ENCODE data around the gene DOP1B. TPM values are rescaled to one million over a fixed set of nuclear protein-coding genes. Genes with fewer than 3 reads are reported as not detected.

The DOP1B gene
- total RNA-seq, 4 donors from 2014 or later: 23.8 to 49.6 (median 34.8) TPM

- WGBS: 82% methylated on average over 5 of the region's 5 CpGs
- DNase-seq (ENCODE audit: low spot score in 2 of 2): no peak
- Histone ChIP-seq H3K4me3 (no peak overlapping the region), H3K4me1 (peaks cover 8% of the 10 kb centered on the region), H3K27ac (no peak overlapping the region), H3K27me3 (no peaks in the 10 kb centered on the region), H3K36me3 (peaks cover 29% of the 10 kb centered on the region), H3K9me3 (no peaks in the 10 kb centered on the region)
- no peak for TF ChIP-seq EP300 (IDR thresholded peaks at IDR 0.05)
- no peak for TF ChIP-seq POLR2A (IDR thresholded peaks at IDR 0.05)
- no peak for TF ChIP-seq POLR2AphosphoS5 (IDR thresholded peaks at IDR 0.05)
- no peak for TF ChIP-seq CTCF (IDR thresholded peaks at IDR 0.05)
These were observed 14.7 kb downstream of the DOP1B start for GRCh38 chr21:36171336-36171735.

- no peaks in the 10 kb centered on the region for H3K27me3 ChIP-seq
- DNase-seq (ENCODE audit: low spot score in 2 of 2): no peak
- no peak overlapping the region for H3K27ac ChIP-seq
- no peaks in the 10 kb centered on the region for H3K9me3 ChIP-seq
- TF ChIP-seq CTCF (IDR thresholded peaks at IDR 0.05): no peak
- no peak for TF ChIP-seq POLR2A (IDR thresholded peaks at IDR 0.05)
- TF ChIP-seq EP300 (IDR thresholded peaks at IDR 0.05): no peak
- TF ChIP-seq POLR2AphosphoS5 (IDR thresholded peaks at IDR 0.05): no peak
- WGBS: 70% methylated on average over 9 of the region's 9 CpGs
- peaks cover 24% of the 10 kb centered on the region for H3K36me3 ChIP-seq
- peaks cover 8% of the 10 kb centered on the region for H3K4me1 ChIP-seq
- H3K4me3 ChIP-seq: no peak overlapping the region
These were observed 15.2 kb downstream of the DOP1B start for GRCh38 chr21:36171741-36172331.

DNA sequence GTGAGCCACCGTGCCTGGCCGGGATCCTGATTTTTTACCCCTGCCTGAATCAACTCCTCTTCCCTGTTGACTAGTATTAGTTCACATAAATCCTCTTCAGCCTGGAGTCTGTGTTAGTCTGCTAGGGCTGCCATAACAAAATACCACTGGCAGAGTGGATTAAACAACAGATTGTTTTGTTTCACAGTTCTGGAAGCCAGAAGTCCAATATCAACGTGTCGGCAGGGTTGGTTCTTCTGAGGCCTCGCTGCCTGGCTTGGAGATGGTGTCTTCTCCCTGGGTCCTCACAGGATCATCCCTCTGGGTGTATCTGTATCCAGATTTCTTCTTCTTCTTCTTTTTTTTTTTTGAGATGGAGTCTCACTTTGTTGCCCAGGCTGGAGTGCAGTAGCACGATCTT lies 18.2 kb downstream of the DOP1B start:
- 97% methylated on average over 6 of the region's 6 CpGs for WGBS
- no peak for TF ChIP-seq POLR2A (IDR thresholded peaks at IDR 0.05)
- TF ChIP-seq CTCF (IDR thresholded peaks at IDR 0.05): no peak
- no peak for TF ChIP-seq EP300 (IDR thresholded peaks at IDR 0.05)
- TF ChIP-seq POLR2AphosphoS5 (IDR thresholded peaks at IDR 0.05): no peak
- Histone ChIP-seq H3K4me1 (peaks cover 8% of the 10 kb centered on the region), H3K27ac (no peak overlapping the region), H3K36me3 (peaks cover 8% of the 10 kb centered on the region), H3K9me3 (no peaks in the 10 kb centered on the region), H3K4me3 (no peak overlapping the region), H3K27me3 (no peaks in the 10 kb centered on the region)
- no peak for DNase-seq (ENCODE audit: low spot score in 2 of 2)

DNA sequence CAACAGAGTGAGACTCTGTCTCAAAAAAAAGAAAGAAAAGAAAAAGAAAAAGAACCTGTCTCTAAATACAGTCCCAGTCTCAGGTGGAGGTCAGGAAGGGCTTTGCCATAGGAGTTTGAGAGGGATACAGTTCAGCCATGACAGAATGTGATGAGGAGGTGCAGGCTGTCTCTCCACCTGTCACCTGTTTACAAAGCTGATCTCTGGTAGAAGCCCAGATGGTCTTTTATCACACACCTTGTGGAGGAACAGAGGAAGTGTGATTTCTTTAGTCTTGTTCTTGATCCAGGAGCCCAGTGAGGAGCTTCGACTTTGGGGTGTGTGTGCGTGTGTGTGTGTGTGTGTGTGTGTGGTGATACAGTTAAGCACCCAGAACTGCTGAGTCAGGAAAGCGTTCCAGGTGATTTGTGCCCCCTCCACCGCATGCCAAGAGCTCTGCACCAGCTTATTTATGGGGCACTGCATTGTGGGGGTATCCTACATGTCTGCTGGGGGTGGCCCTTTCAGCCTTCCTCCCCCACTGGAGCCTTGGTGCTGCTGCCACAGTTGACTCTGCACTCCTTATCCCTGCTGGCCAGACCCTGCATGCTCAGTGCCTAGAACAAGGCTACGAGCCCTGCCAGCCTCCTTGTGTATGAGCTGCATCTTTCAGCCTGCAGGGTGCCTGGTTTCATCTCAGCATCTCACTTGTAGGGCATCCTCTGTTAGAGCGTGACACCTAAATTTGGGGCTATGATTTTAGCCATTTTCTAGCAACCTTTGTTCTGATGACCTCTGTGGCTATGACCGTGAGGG lies 19.3 kb downstream of the DOP1B start:
- WGBS: 67% methylated on average over 3 of the region's 7 CpGs

More for the DNA sequence above, 19.3 kb downstream of the DOP1B start:
- H3K36me3 ChIP-seq: peaks cover 3% of the 10 kb centered on the region
- H3K4me1 ChIP-seq: peaks cover 8% of the 10 kb centered on the region
- no peaks in the 10 kb centered on the region for H3K27me3 ChIP-seq
- H3K9me3 ChIP-seq: no peaks in the 10 kb centered on the region
- no peak overlapping the region for H3K27ac ChIP-seq
- H3K4me3 ChIP-seq: no peak overlapping the region
- TF ChIP-seq POLR2AphosphoS5 (IDR thresholded peaks at IDR 0.05): no peak
- TF ChIP-seq POLR2A (IDR thresholded peaks at IDR 0.05): no peak
- TF ChIP-seq CTCF (IDR thresholded peaks at IDR 0.05): no peak
- no peak for TF ChIP-seq EP300 (IDR thresholded peaks at IDR 0.05)
- no peak for DNase-seq (ENCODE audit: low spot score in 2 of 2)
